GM18498 (cell line): ENCODE results near the gene ATXN2L.
A peak's percentile ranks its signal among the peaks of the same experiment; 100 is the strongest.
"Not testable (repeated sequence)": the region's sequence is repeated elsewhere in the genome, so short reads cannot be mapped to it uniquely, and the experiment has no call there.

Experiments used
- ATAC-seq: cut with Tn5 transposase; IDR thresholded peaks from one replicate; pipeline ENCODE4 v1.9.1; 2021; ENCODE audit warnings: mild to moderate bottlenecking, moderate library complexity; ENCODE audit not compliant: unreplicated experiment

ATXN2L gene

DNA sequence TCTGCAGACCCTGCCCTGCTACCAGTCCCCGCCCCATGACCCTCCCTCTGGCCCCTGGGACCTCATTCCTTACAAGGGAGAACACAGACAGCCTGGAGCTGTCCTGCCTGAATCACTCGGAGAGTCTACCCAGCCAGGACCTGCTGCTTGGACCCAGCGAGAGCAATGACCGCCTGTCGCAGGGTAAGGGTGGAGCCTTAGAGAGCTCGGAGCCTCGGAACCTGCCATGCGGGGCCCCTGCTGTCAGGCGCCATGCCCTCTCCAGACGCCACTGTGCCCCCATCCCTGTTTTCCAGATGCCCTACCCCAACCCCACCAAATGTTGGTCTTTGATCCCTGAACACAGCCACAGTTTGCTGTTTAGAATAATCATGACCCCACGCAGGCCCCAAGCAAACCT, 46.4 kb downstream of the ATXN2L start:
- no peak for ATAC-seq

DNA sequence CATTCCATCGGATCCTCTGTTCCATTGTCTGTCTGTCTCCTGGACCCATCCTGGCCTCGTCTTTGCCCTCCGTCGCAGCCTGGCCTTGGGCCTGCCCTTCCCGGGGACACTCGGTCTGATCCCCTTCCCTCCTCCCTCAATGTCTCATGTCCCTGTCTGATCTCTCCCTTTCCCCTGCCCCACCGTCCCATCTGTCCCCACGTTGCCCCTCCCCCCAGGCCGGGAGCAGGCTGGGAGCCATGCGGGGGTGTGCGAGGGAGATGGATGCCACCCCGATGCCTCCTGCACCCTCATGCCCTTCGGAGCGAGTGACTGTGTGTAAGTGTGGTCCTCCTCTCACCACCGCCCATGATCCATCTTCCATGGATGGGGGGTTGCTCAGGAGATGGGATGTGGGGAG, 50.2 kb downstream of the ATXN2L start:
- ATAC-seq, result no peak

DNA sequence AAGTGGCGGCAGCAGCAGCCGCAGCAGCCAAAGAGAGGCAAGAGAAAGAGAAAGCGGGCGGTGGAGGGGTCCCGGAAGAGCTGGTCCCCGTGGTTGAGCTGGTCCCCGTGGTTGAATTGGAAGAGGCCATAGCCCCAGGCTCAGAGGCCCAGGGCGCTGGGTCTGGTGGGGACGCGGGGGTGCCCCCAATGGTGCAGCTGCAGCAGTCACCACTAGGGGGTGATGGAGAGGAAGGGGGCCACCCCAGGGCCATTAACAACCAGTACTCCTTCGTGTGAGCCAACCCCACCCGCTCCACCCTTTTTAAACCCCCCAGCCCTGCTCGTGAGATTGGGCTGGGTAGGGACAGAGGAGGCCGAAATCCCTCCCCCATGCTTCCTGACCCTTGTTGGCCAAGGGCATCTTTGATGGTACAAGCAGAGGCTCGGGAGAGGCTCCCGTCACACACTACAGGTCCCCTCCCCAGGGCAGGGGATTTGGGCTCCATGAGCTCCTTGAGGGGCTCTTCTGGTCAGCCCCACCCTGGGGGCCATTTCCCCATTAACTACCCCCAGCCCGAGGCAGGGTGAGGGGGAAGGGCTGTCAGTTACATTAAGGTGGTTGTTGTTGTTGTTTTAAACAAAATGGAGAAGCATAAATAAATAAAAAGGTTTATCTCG, 50.9 kb downstream of the ATXN2L start:
- ATAC-seq, result no peak

DNA sequence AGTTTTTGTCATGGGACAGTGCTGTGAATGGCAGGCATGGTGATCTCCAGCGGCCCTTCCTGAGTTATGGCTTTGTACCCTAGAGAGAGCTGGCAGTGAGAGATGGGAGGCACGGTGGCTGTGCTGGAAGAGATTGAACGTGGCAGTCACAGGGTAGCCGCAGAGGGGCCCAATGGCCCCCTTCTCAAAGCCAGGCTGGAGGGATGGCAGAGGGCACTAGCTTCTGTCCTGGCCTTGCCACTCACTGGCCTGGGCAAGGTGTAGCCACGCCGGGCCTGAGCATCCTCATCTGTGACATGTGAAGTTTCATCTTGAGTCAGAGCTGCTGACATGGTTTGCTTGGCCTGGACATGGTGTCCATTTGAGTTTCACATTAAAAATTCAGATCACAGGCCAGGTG, 51.6 kb downstream of the ATXN2L start:
- ATAC-seq, result no peak

- no peak for ATAC-seq
These were observed 52.6 kb downstream of the ATXN2L start for GRCh38 chr16:28875134-28876018.

DNA sequence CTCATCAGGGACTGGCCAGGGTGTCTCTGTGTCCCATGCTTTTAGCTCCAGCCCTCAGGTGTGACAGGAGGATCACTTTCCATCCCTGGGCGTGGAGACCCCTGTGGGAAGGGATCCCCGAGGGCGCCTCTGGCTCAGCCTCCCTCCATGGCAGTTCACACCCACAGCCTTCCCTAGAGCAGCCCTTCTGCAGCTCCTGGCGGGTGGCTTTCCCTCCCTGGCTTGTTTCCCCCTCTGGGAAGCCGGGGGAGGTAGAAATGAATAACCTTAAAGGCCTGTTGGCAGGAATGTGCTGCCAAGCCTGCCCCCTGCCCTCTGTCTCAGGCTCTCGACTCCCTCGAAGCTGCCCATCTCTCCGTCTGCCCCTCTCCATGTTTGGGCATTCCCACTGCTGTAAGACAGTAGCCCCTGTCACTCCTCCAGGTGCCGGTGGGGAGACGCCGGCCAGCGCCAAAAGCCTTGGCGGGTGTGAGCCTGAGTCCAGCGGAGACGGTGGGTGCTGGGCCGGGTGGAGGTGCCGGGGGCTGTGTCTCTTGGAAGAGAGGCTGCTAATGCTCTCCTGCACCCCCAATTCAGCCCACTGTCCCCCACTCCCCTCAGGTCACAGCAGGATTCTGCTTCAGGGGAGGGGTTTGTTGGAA, 53.3 kb downstream of the ATXN2L start:
- ATAC-seq, result no peak

GRCh38 chr16:28876973-28877654, 54.3 kb downstream of the ATXN2L start:
- ATAC-seq, result no peak

GRCh38 chr16:28877655-28878000, 54.8 kb downstream of the ATXN2L start:
- ATAC-seq, result no peak

- ATAC-seq, result no peak
These were observed 55.5 kb downstream of the ATXN2L start, which contains the start of gene ATP2A1 for GRCh38 chr16:28878083-28878926. Gene ATP2A1 (plus strand): TSS chr16:28878488. CDS start chr16:28878672, 184 bp downstream.

DNA sequence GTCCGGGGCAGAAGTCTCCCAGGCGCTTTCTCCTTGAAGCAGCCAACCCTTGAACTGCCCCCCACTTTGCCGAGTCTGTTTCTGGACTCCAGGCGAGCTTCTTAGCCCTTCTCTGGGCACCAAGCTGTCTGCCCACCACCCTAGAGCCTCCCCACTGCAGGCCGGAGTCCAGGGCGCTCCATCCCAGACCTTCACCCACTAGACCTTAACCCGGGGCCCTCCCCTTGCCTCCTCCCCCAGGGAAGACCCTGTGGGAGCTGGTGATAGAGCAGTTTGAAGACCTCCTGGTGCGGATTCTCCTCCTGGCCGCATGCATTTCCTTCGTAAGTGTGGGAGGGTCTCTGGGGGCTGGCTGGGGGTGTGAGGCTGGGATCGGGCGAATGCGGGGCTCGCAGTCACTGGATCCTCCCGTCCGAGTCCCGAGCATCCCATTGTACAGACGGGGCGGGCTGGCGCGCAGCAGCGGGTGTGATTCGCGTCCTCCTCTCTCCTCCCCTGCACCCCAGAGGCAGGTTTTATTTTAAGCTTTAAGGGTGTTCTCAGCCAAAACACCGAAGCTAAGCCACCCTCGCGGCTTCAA, 56.6 kb downstream of the ATXN2L start:
- ATAC-seq, result peak; percentile 33

GRCh38 chr16:28879841-28880588, 57.2 kb downstream of the ATXN2L start:
- peak; percentile 93 for ATAC-seq

DNA sequence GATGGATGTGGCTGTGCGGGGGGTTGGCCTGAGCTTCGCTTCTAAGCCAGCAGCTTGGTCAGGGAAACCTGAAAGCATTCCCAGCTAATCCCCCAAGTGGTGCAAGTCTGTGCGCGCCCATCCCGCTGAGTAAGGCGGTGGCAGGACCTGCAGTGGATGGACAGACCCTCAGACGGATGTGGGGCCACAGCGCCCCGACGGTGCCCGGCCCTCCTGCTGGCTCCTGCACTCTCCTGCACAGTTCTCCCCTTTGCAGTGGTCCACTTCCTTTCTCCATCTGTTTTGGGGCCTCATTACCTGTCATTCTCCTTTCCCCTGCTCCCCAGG, 57.8 kb downstream of the ATXN2L start:
- ATAC-seq, result no peak

DNA sequence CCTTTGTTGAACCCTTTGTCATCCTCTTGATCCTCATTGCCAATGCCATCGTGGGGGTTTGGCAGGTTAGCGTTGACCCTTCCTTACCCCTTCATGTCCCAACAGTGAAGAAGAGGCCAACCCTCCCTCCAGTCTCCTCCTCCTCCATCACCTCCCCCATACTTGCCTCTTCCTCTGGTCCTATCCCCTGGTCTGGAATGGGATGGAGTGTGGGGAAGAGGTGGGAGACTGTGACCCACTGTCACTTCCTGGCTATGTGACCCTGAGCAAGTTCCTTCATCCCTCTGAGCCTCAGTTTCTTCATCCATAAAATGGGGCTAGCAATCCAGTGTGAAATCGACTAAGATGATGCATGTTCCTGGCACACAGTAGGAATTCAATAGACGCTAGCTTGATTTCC, 58.2 kb downstream of the ATXN2L start:
- ATAC-seq, result no peak

GRCh38 chr16:28881565-28881964, 58.8 kb downstream of the ATXN2L start:
- ATAC-seq, result not testable (repeated sequence)

- no peak for ATAC-seq
These were observed 59.9 kb downstream of the ATXN2L start for GRCh38 chr16:28882551-28883160.

- ATAC-seq, result no peak
These were observed 60.6 kb downstream of the ATXN2L start for GRCh38 chr16:28883221-28883996.

- ATAC-seq, result no peak
These were observed 61.2 kb downstream of the ATXN2L start for GRCh38 chr16:28884045-28884444.
